Skeletal muscle satellite cell (primary cell): ENCODE results near the gene HSD17B14. TPM values are rescaled to one million over a fixed set of nuclear protein-coding genes. Genes with fewer than 3 reads are reported as not detected.
"Not testable (repeated sequence)": the region's sequence is repeated elsewhere in the genome, so short reads cannot be mapped to it uniquely, and the experiment has no call there.

Experiments used
- H3K27me3 ChIP-seq: 2 replicates; pipeline ENCODE4 v1.7.0; 2013; ENCODE audit warnings: low read length; ENCODE audit not compliant: control insufficient read depth, insufficient read depth
- H3K36me3 ChIP-seq: 2 replicates; pipeline ENCODE4 v1.7.0; 2013; ENCODE audit warnings: mild to moderate bottlenecking, control low read depth, low read length; ENCODE audit not compliant: insufficient read depth
- H3K4me1 ChIP-seq: 2 replicates; pipeline ENCODE4 v1.7.0; 2013; ENCODE audit warnings: low read length; ENCODE audit not compliant: control insufficient read depth, insufficient read depth
- H3K4me2 ChIP-seq: 2 replicates; pipeline ENCODE4 v1.7.0; 2013; ENCODE audit warnings: mild to moderate bottlenecking, low read length
- H3K4me3 ChIP-seq: 2 replicates; pipeline ENCODE4 v1.7.0; 2013; ENCODE audit warnings: low read length
- H3K9ac ChIP-seq: 2 replicates; pipeline ENCODE4 v1.7.0; 2013; ENCODE audit warnings: mild to moderate bottlenecking, low read depth, low read length, moderate library complexity
- H3K9me3 ChIP-seq: replicated peaks from 2 replicates; pipeline ENCODE4 v1.7.0; 2013; ENCODE audit warnings: mild to moderate bottlenecking, control low read depth, low read length
- small RNA-seq: library from RNA; depleted of rRNA; stranded (forward); fragments of <200 nt; gene quantifications from one replicate; pipeline ENCODE3, GENCODE V24; 2012

HSD17B14 gene

DNA sequence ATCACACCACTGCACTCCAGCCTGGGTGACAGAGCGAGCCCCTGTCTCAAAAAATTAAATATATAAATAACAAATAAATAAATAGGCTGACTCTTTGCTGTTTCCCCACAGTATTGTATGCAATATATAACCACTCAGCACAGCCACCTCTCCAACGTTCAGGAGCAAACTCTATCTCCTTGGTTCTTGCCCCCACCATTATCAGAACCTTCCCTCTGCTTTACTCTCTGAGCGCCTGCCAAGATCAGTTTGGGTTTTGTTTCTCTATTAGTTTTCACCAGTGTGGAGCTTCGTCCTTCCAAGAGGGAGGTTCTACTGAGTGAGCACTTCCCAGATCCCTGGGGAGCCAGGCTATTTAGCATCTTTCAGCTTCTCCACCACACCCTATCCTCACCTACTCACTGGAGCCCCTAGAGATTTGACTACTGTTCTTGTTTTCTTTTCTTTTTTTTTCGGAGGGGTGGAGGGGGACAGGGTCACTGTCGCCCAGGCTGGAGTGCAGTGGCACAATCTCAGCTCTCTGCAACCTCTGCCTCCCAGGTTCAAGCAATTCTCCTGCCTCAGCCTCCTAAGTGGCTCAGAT lies 68.0 kb downstream of the HSD17B14 start:
- H3K9ac ChIP-seq, H3K4me3 ChIP-seq, H3K36me3 ChIP-seq, H3K4me1 ChIP-seq, H3K4me2 ChIP-seq, H3K9me3 ChIP-seq: not testable (repeated sequence)
- peaks cover 34% of the 10 kb centered on the region for H3K27me3 ChIP-seq

DNA sequence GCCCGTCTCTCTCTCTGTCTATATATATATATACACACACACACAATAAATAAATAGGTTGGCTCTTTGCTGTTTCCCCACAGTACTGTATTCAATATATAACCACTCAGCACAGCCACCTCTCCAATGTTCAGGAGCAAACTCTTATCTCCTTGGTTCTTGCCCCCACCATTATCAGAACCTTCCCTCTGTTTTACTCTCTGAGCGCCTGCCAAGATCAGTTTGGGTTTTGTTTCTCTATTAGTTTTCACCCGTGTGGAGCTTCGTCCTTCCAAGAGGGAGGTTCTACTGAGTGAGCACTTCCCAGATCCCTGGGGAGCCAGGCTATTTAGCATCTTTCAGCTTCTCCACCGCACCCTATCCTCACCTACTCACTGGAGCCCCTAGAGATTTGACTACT lies 70.5 kb downstream of the HSD17B14 start:
- H3K27me3 ChIP-seq, result peaks cover 50% of the 10 kb centered on the region
- not testable (repeated sequence) for H3K36me3 ChIP-seq, H3K4me1 ChIP-seq, H3K9ac ChIP-seq, H3K4me2 ChIP-seq, H3K4me3 ChIP-seq, H3K9me3 ChIP-seq

Small RNA genes lying within 50 kb of the gene (small RNA-seq; reads per million reads assigned to genes)
- not detected for gene RNU6-317P
